HepG2 (cell line): ENCODE data around the gene PFDN5. TPM values are rescaled to one million over a fixed set of nuclear protein-coding genes. Genes with fewer than 3 reads are reported as not detected.

Source experiments
- ARNT ChIP-seq: fragments of 450-650 bp; IDR thresholded peaks from 2 replicates; pipeline ENCODE4 v1.6.1; 2017
- BRD4 ChIP-seq: sonication (generic); formaldehyde crosslinking; IDR thresholded peaks from 2 replicates; pipeline ENCODE4 v1.4.0; 2020; ENCODE audit warnings: missing genetic modification reagents
- ERF ChIP-seq: IDR thresholded peaks from 2 replicates; pipeline ENCODE4 v1.6.1; 2018; ENCODE audit warnings: missing biosample characterization, missing genetic modification reagents
- GTF2F1 ChIP-seq: fragments of 150-350 bp; IDR thresholded peaks from 2 replicates; pipeline ENCODE4 v1.6.1; 2014; ENCODE audit warnings: low read length
- KMT2B ChIP-seq: IDR thresholded peaks from 2 replicates; pipeline ENCODE4 v1.6.1; 2016; ENCODE audit warnings: missing genetic modification reagents, missing compliant biosample characterization
- NONO ChIP-seq, 2 experiments: fragments of 450-650 bp in 1 of 2; sonication (generic) in 1 of 2; formaldehyde crosslinking in 1 of 2; IDR thresholded peaks in 1 of 2; conservative IDR thresholded peaks in 1 of 2; 2 replicates each; pipeline versions ENCODE4 v1.6.1 to v1.8.0; 2017 to 2022; ENCODE audit warnings: mild to moderate bottlenecking in 1 of 2, missing genetic modification reagents in 1 of 2, moderate library complexity in 1 of 2
- PHF20 ChIP-seq: sonication (generic); formaldehyde crosslinking; IDR thresholded peaks from 2 replicates; pipeline ENCODE4 v1.5.0; 2020; ENCODE audit warnings: mild to moderate bottlenecking, missing genetic modification reagents
- RORA ChIP-seq: sonication (generic); formaldehyde crosslinking; IDR thresholded peaks from 2 replicates; pipeline ENCODE4 v1.5.0; 2020; ENCODE audit warnings: mild to moderate bottlenecking, missing genetic modification reagents, moderate library complexity
- ZMYM2 ChIP-seq: sonication (generic); formaldehyde crosslinking; IDR thresholded peaks from 2 replicates; pipeline ENCODE4 v1.8.0; 2022; ENCODE audit warnings: mild to moderate bottlenecking, missing genetic modification reagents
- ZNF121 ChIP-seq: sonication (generic); formaldehyde crosslinking; IDR thresholded peaks from 2 replicates; pipeline ENCODE4 v1.5.0; 2020; ENCODE audit warnings: mild to moderate bottlenecking, missing genetic modification reagents
- ZNF225 ChIP-seq: sonication (generic); formaldehyde crosslinking; IDR thresholded peaks from 2 replicates; pipeline ENCODE4 v1.4.0; 2020; ENCODE audit warnings: mild to moderate bottlenecking, missing genetic modification reagents
- ZNF749 ChIP-seq: sonication (generic); formaldehyde crosslinking; IDR thresholded peaks from 2 replicates; pipeline ENCODE4 v1.8.0; 2022; ENCODE audit warnings: mild to moderate bottlenecking, missing genetic modification reagents, moderate library complexity, borderline replicate concordance
- polyA plus RNA-seq, 8 experiments: library from polyadenylated mRNA; depleted of rRNA in 3 of 8; stranded (reverse) in 7 of 8; unstranded in 1 of 8; fragments of >200 nt; fragmentation: Illumina TruSeq in 4 of 8; extraction: Trizol in 4 of 8; gene quantifications; 2 replicates each; pipeline versions ENCODE4 v1.2.1 to v1.2.3, GENCODE V29; 2011 to 2016; ENCODE audit warnings: low read depth in 4 of 8, missing spikeins in 1 of 8, mixed read lengths in 1 of 8; ENCODE audit not compliant: insufficient read depth in 1 of 8
- total RNA-seq, 5 experiments: library from RNA; depleted of rRNA; stranded (reverse); fragments of >200 nt; fragmentation: Illumina TruSeq; extraction: Trizol; gene quantifications; 2 replicates each; pipeline ENCODE4 v1.2.3, GENCODE V29; 2016; ENCODE audit warnings: low read depth in 1 of 5
- TF ChIP-seq, protein P1 (sequence below): sonication (generic); formaldehyde crosslinking; IDR thresholded peaks from 2 replicates; pipeline ENCODE4 v1.4.0; 2020; ENCODE audit warnings: mild to moderate bottlenecking, missing genetic modification reagents
- TF ChIP-seq, protein P2 (sequence below): sonication (generic); formaldehyde crosslinking; conservative IDR thresholded peaks from 2 replicates; pipeline ENCODE4 v1.4.0; 2020; ENCODE audit warnings: missing genetic modification reagents
- TF ChIP-seq, protein P3 (sequence below): sonication (generic); formaldehyde crosslinking; IDR thresholded peaks from 2 replicates; pipeline ENCODE4 v1.5.0; 2020; ENCODE audit warnings: mild to moderate bottlenecking, missing genetic modification reagents
- TF ChIP-seq, protein P4 (sequence below): IDR thresholded peaks from 2 replicates; pipeline ENCODE4 v1.6.1; 2012; ENCODE audit warnings: inconsistent platforms
- TF ChIP-seq, protein P5 (sequence below): sonication (generic); formaldehyde crosslinking; IDR thresholded peaks from 2 replicates; pipeline ENCODE4 v1.5.0; 2020; ENCODE audit warnings: mild to moderate bottlenecking, missing genetic modification reagents
- TF ChIP-seq, protein P6 (sequence below): sonication (generic); formaldehyde crosslinking; IDR thresholded peaks from 2 replicates; pipeline ENCODE4 v1.5.0; 2020; ENCODE audit warnings: mild to moderate bottlenecking, missing genetic modification reagents, borderline replicate concordance

PFDN5 gene
- total and polyA plus RNA-seq, 2 of the 13 experiments (the other 11 are each of a cell fraction or from before 2014, with no cell fraction given) = 449 to 462 TPM

DNA sequence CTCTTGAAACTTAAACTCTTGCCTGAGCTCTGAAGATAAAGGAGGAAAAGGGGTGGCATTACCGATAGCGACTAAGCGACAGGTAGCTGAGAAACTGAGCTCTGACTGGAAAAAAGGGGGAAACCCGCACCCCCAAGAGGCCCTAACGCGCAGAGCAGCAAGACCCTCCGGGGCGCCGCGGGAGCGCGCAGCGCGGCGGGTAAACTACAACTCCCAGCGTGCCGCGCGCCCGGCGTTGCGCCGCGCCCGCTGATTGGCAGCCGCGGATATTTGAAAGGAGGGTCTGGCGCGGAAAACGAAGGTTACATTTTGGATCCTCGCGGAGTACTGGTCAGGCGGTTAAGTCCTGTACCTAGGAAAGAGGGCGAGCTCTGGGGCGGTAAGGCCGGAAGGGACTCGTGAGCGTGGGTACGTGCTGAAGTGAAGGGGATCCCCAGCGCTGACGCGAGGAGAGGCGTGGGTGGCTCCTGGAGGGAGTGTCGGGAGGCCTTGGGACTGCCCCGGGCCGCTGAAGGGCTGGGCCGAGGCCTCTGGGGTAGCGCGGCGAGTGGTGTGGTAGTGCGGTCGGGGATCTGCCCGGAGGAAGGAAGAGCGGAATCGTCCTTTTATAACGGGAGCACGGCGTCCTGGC lies 27.2 kb upstream of the PFDN5 start, which contains the start of gene ESPL1 (continued):
- TF ChIP-seq, protein P1, sequence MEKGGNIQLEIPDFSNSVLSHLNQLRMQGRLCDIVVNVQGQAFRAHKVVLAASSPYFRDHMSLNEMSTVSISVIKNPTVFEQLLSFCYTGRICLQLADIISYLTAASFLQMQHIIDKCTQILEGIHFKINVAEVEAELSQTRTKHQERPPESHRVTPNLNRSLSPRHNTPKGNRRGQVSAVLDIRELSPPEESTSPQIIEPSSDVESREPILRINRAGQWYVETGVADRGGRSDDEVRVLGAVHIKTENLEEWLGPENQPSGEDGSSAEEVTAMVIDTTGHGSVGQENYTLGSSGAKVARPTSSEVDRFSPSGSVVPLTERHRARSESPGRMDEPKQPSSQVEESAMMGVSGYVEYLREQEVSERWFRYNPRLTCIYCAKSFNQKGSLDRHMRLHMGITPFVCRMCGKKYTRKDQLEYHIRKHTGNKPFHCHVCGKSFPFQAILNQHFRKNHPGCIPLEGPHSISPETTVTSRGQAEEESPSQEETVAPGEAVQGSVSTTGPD (CRISPR knock-in tag) = no peak
- no peak for TF ChIP-seq ZMYM2
- no peak for TF ChIP-seq NONO (IDR thresholded peaks at IDR 0.05)
- TF ChIP-seq NONO (CRISPR knock-in tag; conservative IDR thresholded peaks at IDR 0.05) = peak; percentile 40; the same call in 1 of the 2 replicates
- peak; percentile 77 for TF ChIP-seq KMT2B (CRISPR knock-in tag)
- peak; percentile 48; the same call in 1 of the 2 replicates for TF ChIP-seq ERF (CRISPR knock-in tag)
- TF ChIP-seq RORA (CRISPR knock-in tag) = no peak
- TF ChIP-seq, protein P2, sequence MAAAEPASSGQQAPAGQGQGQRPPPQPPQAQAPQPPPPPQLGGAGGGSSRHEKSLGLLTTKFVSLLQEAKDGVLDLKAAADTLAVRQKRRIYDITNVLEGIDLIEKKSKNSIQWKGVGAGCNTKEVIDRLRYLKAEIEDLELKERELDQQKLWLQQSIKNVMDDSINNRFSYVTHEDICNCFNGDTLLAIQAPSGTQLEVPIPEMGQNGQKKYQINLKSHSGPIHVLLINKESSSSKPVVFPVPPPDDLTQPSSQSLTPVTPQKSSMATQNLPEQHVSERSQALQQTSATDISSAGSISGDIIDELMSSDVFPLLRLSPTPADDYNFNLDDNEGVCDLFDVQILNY (CRISPR knock-in tag) = peak; percentile 93
- peak; percentile 90 for TF ChIP-seq ZNF121 (CRISPR knock-in tag)
- TF ChIP-seq BRD4 (CRISPR knock-in tag) = no peak
- TF ChIP-seq, protein P3, sequence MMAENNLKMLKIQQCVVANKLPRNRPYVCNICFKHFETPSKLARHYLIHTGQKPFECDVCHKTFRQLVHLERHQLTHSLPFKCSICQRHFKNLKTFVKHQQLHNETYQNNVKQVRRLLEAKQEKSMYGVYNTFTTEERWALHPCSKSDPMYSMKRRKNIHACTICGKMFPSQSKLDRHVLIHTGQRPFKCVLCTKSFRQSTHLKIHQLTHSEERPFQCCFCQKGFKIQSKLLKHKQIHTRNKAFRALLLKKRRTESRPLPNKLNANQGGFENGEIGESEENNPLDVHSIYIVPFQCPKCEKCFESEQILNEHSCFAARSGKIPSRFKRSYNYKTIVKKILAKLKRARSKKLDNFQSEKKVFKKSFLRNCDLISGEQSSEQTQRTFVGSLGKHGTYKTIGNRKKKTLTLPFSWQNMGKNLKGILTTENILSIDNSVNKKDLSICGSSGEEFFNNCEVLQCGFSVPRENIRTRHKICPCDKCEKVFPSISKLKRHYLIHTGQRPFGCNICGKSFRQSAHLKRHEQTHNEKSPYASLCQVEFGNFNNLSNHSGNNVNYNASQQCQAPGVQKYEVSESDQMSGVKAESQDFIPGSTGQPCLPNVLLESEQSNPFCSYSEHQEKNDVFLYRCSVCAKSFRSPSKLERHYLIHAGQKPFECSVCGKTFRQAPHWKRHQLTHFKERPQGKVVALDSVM (CRISPR knock-in tag) = no peak
- TF ChIP-seq GTF2F1 = no peak
- TF ChIP-seq ZNF225 = no peak
- TF ChIP-seq, protein P4, sequence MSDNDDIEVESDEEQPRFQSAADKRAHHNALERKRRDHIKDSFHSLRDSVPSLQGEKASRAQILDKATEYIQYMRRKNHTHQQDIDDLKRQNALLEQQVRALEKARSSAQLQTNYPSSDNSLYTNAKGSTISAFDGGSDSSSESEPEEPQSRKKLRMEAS = peak; percentile 56
- no peak for TF ChIP-seq PHF20 (CRISPR knock-in tag)
- TF ChIP-seq, protein P5, sequence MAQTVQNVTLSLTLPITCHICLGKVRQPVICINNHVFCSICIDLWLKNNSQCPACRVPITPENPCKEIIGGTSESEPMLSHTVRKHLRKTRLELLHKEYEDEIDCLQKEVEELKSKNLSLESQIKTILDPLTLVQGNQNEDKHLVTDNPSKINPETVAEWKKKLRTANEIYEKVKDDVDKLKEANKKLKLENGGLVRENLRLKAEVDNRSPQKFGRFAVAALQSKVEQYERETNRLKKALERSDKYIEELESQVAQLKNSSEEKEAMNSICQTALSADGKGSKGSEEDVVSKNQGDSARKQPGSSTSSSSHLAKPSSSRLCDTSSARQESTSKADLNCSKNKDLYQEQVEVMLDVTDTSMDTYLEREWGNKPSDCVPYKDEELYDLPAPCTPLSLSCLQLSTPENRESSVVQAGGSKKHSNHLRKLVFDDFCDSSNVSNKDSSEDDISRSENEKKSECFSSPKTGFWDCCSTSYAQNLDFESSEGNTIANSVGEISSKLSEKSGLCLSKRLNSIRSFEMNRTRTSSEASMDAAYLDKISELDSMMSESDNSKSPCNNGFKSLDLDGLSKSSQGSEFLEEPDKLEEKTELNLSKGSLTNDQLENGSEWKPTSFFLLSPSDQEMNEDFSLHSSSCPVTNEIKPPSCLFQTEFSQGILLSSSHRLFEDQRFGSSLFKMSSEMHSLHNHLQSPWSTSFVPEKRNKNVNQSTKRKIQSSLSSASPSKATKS (CRISPR knock-in tag) = no peak
- no peak for TF ChIP-seq ARNT
- TF ChIP-seq, protein P6, sequence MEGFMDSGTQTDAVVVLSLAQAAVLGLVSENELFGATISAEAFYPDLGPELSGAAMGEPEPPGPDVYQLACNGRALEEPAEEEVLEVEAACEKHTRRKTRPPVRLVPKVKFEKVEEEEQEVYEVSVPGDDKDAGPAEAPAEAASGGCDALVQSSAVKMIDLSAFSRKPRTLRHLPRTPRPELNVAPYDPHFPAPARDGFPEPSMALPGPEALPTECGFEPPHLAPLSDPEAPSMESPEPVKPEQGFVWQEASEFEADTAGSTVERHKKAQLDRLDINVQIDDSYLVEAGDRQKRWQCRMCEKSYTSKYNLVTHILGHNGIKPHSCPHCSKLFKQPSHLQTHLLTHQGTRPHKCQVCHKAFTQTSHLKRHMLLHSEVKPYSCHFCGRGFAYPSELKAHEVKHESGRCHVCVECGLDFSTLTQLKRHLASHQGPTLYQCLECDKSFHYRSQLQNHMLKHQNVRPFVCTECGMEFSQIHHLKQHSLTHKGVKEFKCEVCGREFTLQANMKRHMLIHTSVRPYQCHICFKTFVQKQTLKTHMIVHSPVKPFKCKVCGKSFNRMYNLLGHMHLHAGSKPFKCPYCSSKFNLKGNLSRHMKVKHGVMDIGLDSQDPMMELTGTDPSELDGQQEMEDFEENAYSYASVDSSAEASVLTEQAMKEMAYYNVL (CRISPR knock-in tag) = no peak
- TF ChIP-seq ZNF749 (CRISPR knock-in tag) = no peak
